OCI-LY7 (cell line): ENCODE results near the gene GPT2. TPM values are rescaled to one million over a fixed set of nuclear protein-coding genes. Genes with fewer than 3 reads are reported as not detected.
A peak's percentile ranks its signal among the peaks of the same experiment; 100 is the strongest.

ENCODE experiments used
- BruUV-seq: library from RNA; stranded (reverse); fragments of 400-500 nt; replicated peaks from 2 replicates; lab custom pipeline; 2021; lab: Mats Ljungman, UMichigan
- CTCF ChIA-PET: fragments of 300-600 bp; sonication (Branson Sonifier 250); formaldehyde crosslinking; loops from one replicate; lab custom pipeline; 2022; ENCODE audit warnings: antibody characterized with exemption; ENCODE audit not compliant: unreplicated experiment; lab: Charles Lee
- POLR2A ChIA-PET: fragments of 300-600 bp; sonication (Branson Sonifier 250); formaldehyde crosslinking; loops from one replicate; lab custom pipeline; 2022; ENCODE audit warnings: antibody characterized with exemption; lab: Charles Lee
- DNase-seq: peaks from one replicate; pipeline ENCODE4 v3.0.0-alpha.2; 2015; ENCODE audit warnings: low spot score
- H2AFZ ChIP-seq: fragments of 200-600 bp; sonication (generic), shearing (Covaris generic); 2 replicates; pipeline ENCODE4 v1.6.1; 2014; ENCODE audit warnings: mild to moderate bottlenecking, antibody characterized with exemption, low read length, moderate library complexity
- H3K27ac ChIP-seq: fragments of 200-600 bp; sonication (generic); 2 replicates; pipeline ENCODE4 v1.5.1; 2014; ENCODE audit warnings: mixed run types, low read depth, mild to moderate bottlenecking, moderate library complexity, low read length, inconsistent platforms; ENCODE audit not compliant: poor library complexity, severe bottlenecking
- H3K36me3 ChIP-seq: fragments of 200-600 bp; sonication (generic); 2 replicates; pipeline ENCODE4 v1.6.1; 2014; ENCODE audit warnings: mild to moderate bottlenecking, antibody characterized with exemption, low read length, moderate library complexity, mixed read lengths; ENCODE audit not compliant: insufficient read depth
- H3K4me1 ChIP-seq: fragments of 200-600 bp; sonication (generic); 2 replicates; pipeline ENCODE4 v1.5.1; 2014; ENCODE audit warnings: mild to moderate bottlenecking, low read length; ENCODE audit not compliant: insufficient read depth, poor library complexity, severe bottlenecking
- H3K4me2 ChIP-seq: fragments of 200-600 bp; sonication (generic); 2 replicates; pipeline ENCODE4 v1.6.1; 2014; ENCODE audit warnings: mild to moderate bottlenecking, low read length
- H3K4me3 ChIP-seq: fragments of 200-600 bp; sonication (generic); 2 replicates; pipeline ENCODE4 v1.5.1; 2014; ENCODE audit warnings: mild to moderate bottlenecking, low read depth, low read length; ENCODE audit not compliant: poor library complexity, severe bottlenecking
- H3K79me2 ChIP-seq: fragments of 200-600 bp; sonication (generic); 2 replicates; pipeline ENCODE4 v1.6.1; 2016; ENCODE audit warnings: low read depth, mild to moderate bottlenecking, low read length, moderate library complexity, mixed read lengths; ENCODE audit not compliant: insufficient read depth
- H3K9me2 ChIP-seq: fragments of 200-600 bp; sonication (generic); 2 replicates; pipeline ENCODE4 v1.6.1; 2016; ENCODE audit warnings: mild to moderate bottlenecking, low read length, mixed read lengths; ENCODE audit not compliant: insufficient read depth
- H3K9me3 ChIP-seq: fragments of 200-600 bp; sonication (generic); 2 replicates; pipeline ENCODE4 v1.6.1; 2014; ENCODE audit warnings: mild to moderate bottlenecking, mixed run types, low read length, mixed read lengths
- H4K20me1 ChIP-seq: fragments of 200-600 bp; sonication (generic); 2 replicates; pipeline ENCODE4 v1.6.1; 2014; ENCODE audit warnings: mild to moderate bottlenecking, antibody characterized with exemption, low read length, moderate library complexity, mixed read lengths; ENCODE audit not compliant: insufficient read depth
- EZH2phosphoT487 ChIP-seq: fragments of 200-600 bp; sonication (generic); IDR thresholded peaks from 2 replicates; pipeline ENCODE4 v1.6.1; 2018; ENCODE audit warnings: low read depth, borderline replicate concordance, mild to moderate bottlenecking, mixed run types, antibody characterized with exemption, low read length, moderate library complexity, mixed read lengths
- intact Hi-C: fragments of 100-400 bp; cut with micrococcal nuclease; formaldehyde crosslinking; loops from one replicate; pipeline ENCODE4 v1.10.0; 2022; ENCODE audit not compliant: unreplicated experiment
- total RNA-seq, 2 experiments: library from RNA; depleted of rRNA in 1 of 2; stranded (reverse); fragments of >200 nt in 1 of 2; shearing (Covaris generic) in 1 of 2; gene quantifications; 2 replicates each; pipeline ENCODE4 v1.2.3, GENCODE V29; 2014 to 2022
- TF ChIP-seq, protein P1 (sequence below): fragments of 200-600 bp; sonication (generic); conservative IDR thresholded peaks from 2 replicates; pipeline ENCODE4 v1.5.1; 2014; ENCODE audit warnings: mild to moderate bottlenecking, antibody characterized with exemption, low read length, moderate library complexity, mixed read lengths

GPT2 gene
- total RNA-seq, 2 experiments from 2014 or later, result 42.5 to 105 TPM

DNA sequence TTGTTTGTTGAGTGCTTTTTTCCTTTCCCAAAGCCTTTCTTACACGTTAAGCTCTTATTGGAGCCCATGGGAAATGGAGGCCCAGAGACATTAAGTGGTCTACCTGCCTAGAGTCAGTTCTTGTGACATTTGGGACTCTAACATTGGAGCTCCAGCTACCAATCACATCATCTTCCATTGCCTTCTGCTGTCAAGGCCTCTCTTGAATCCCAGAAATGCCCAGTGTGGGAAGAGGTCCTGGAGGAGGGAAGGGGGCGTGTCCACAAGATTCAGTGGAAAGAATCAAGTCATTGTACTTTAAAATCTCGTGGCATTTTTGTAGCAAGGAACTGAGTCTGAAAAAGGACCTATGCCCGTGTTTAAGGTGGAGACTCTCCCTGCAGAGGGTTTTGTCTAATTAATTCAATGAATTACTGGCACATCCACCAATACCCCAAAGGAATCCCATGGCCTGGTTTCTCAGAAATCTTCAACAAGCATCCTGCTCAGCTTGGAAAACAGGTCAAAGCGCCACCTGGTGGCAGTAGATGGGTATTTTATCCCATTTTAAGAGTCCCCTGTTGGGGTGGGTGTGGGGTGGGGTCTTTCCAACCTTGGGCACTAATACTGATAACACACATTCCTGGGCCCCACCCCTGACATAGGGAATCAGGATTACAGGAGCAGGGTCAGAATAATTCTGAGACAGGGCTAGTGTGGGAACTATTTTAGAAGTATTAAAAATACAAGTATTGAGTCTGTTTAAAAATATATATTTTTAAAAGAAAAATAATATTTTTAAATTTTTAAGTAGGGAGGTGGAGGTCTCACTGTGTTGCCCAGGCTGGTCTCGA lies 24.6 kb downstream of the GPT2 start:
- Histone ChIP-seq H2AFZ (no peak overlapping the region), H3K4me3 (no peak overlapping the region), H3K4me1 (peaks cover 8% of the 10 kb centered on the region), H3K79me2 (no peaks in the 10 kb centered on the region), H3K36me3 (peaks cover 51% of the 10 kb centered on the region), H3K9me2 (no peaks in the 10 kb centered on the region), H4K20me1 (no peaks in the 10 kb centered on the region), H3K9me3 (no peaks in the 10 kb centered on the region), H3K27ac (no peak overlapping the region), H3K4me2 (no peak overlapping the region)
- POLR2A ChIA-PET, result interaction anchor here (0.8 to 1.1 kb wide), 3 partner anchors 17 to 23 kb away, joined by 3 to 4 read pairs (median 3); no protein-coding TSS in a partner anchor
- TF ChIP-seq, protein P1, sequence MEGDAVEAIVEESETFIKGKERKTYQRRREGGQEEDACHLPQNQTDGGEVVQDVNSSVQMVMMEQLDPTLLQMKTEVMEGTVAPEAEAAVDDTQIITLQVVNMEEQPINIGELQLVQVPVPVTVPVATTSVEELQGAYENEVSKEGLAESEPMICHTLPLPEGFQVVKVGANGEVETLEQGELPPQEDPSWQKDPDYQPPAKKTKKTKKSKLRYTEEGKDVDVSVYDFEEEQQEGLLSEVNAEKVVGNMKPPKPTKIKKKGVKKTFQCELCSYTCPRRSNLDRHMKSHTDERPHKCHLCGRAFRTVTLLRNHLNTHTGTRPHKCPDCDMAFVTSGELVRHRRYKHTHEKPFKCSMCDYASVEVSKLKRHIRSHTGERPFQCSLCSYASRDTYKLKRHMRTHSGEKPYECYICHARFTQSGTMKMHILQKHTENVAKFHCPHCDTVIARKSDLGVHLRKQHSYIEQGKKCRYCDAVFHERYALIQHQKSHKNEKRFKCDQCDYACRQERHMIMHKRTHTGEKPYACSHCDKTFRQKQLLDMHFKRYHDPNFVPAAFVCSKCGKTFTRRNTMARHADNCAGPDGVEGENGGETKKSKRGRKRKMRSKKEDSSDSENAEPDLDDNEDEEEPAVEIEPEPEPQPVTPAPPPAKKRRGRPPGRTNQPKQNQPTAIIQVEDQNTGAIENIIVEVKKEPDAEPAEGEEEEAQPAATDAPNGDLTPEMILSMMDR, result peak; percentile 85
- no peak for TF ChIP-seq EZH2phosphoT487
- CTCF ChIA-PET, result interaction anchor here (0.6 to 1.1 kb wide), 3 partner anchors 23 to 839 kb away, joined by 3 to 4 read pairs (median 3); no protein-coding TSS in a partner anchor
- intact Hi-C loops, result loop anchor here (1.0 to 5.0 kb wide), 4 partner anchors 24 to 235 kb away; partner anchors contain the start of genes GPT2, ORC6 and VPS35
- peak; percentile 79 for DNase-seq
- no TSS peak for BruUV-seq

DNA sequence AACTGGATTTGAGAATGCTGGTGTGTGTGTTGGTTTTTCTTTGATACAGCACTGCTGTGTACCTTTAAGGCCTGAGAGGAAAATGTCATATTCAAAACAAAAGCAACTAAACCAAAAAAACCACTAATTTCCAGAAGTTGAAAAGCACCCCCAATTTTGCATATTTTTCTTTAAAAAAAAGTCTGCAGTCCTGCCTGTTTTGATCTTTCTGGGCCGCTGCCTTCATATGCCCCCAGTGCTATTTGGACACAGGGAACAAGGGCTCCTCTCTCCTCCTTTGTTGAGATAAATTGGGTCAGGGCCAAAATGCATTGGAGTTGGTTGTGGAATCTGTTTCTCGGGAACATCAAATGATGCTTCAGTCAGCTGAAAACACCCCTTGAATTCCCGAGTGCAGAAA lies 26.9 kb downstream of the GPT2 start:
- ChIA-PET POLR2A (no interaction called here), CTCF (no interaction called here)
- TF ChIP-seq, protein P1, result no peak
- no peak for TF ChIP-seq EZH2phosphoT487
- Histone ChIP-seq H3K9me3 (no peaks in the 10 kb centered on the region), H3K36me3 (peaks cover 69% of the 10 kb centered on the region), H3K27ac (no peak overlapping the region), H3K79me2 (no peaks in the 10 kb centered on the region), H3K4me2 (peak overlapping the region; percentile 32; the same call in 1 of the 2 replicates), H3K9me2 (no peaks in the 10 kb centered on the region), H3K4me1 (peaks cover 8% of the 10 kb centered on the region), H3K4me3 (no peak overlapping the region), H4K20me1 (no peaks in the 10 kb centered on the region), H2AFZ (no peak overlapping the region)
- no TSS peak for BruUV-seq
- DNase-seq, result no peak
- intact Hi-C loops, result no loop called here

DNA sequence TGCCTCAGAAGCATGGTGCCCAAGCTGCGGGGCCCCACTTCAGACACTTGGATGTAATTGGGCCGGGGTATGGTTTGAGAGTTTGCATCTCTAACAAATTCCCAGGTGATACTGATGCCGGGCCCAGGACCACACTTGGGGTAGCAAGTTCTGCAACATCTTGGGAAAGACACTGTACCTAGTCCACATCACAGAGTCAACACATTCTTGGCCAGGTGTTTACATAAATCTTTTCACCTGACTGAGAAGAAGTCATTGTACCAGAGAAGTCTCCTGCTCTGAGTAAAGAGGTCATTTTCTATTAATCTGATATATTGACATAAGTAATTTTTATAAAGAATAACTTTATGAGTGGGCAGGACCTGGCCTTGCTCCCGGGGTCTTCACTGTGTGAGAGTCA lies 27.5 kb downstream of the GPT2 start:
- Histone ChIP-seq H2AFZ (no peak overlapping the region), H3K79me2 (no peaks in the 10 kb centered on the region), H3K4me1 (peaks cover 8% of the 10 kb centered on the region), H4K20me1 (no peaks in the 10 kb centered on the region), H3K36me3 (peaks cover 73% of the 10 kb centered on the region), H3K4me2 (no peak overlapping the region), H3K9me3 (no peaks in the 10 kb centered on the region), H3K9me2 (no peaks in the 10 kb centered on the region), H3K4me3 (no peak overlapping the region), H3K27ac (no peak overlapping the region)
- POLR2A ChIA-PET, result interaction anchor here (1.1 kb wide), 1 partner anchor 24 kb away, joined by 4 read pairs; no protein-coding TSS in a partner anchor
- CTCF ChIA-PET, result no interaction called here
- DNase-seq, result no peak
- TF ChIP-seq EZH2phosphoT487, result no peak
- intact Hi-C loops, result no loop called here
- no TSS peak for BruUV-seq
